ENCODE measurements around the gene TBRG1. TPM values are rescaled to one million over a fixed set of nuclear protein-coding genes. Genes with fewer than 3 reads are reported as not detected.

Gene TBRG1
- total and polyA plus RNA-seq, 2 of the 4 experiments (the other 2 are of a cell fraction): 13.3 to 23.2 TPM

DNA sequence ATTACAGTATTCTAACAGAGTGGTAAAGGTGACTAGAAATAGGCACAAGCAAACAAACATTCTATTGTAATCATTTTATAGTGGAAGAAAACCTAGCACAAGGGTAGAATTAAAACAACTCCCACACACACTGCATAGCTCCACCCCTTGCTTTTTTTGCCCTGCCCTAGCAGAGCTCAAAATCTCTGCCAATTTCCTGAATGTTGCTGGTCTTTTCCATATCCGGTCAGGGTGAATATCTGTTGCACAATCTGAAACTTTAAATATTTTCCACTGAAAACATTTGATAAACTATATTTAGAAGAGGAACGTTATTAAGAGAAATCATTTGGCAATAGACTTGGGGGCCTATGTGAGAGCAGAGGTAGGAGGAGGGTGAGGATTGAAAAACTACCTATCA, 53.7 kb downstream of the TBRG1 start:
- no peak overlapping the region for H3K4me3 ChIP-seq (ENCODE audit: insufficient read depth, low read depth, low read length)
- H3K4ac ChIP-seq (ENCODE audit: low read depth, low read length): peak overlapping the region; percentile 72; the same call in 1 of the 2 replicates
- H2AK9ac ChIP-seq (replicated peaks; ENCODE audit: low read depth, low read length, poor library complexity): no peak overlapping the region
- H3K14ac ChIP-seq (replicated peaks; ENCODE audit: low read depth, low read length): peak overlapping the region; percentile 82; the same call in 1 of the 2 replicates
- whole genome bisulfite sequencing, 2 experiments (ENCODE audit: extremely low coverage in 2 of 2, insufficient read length in 1 of 2): no CpG with 5 or more reads among the region's 2 CpGs
- H3K4me1 ChIP-seq (ENCODE audit: control insufficient read depth, insufficient read depth, low read length): peaks cover 9% of the 10 kb centered on the region
- peak overlapping the region in 1 of 2 experiments; percentile 94; a peak in 3 of 4 replicates for H4K8ac ChIP-seq (ENCODE audit: low read depth in 2 of 2, low read length in 2 of 2)
- ChIA-PET POLR2A (ENCODE audit: unreplicated experiment) (no interaction called here), CTCF (interaction anchor here (0.7 kb wide), 1 partner anchor 20 kb away, joined by 3 read pairs; no protein-coding TSS in a partner anchor)
- H4K20me1 ChIP-seq (ENCODE audit: insufficient read depth, low read length): no peaks in the 10 kb centered on the region
- H3K4me2 ChIP-seq (ENCODE audit: low read depth, low read length): peak overlapping the region; percentile 88; the same call in 1 of the 2 replicates
- intact Hi-C loops (cut with micrococcal nuclease): loop anchor here (5.0 to 10.0 kb wide), 2 partner anchors 41 to 68 kb away; no protein-coding TSS in a partner anchor
- TF ChIP-seq CEBPB (IDR thresholded peaks at IDR 0.05; ENCODE audit: low read depth, low read length) (peak; percentile 96), BHLHE40 (IDR thresholded peaks at IDR 0.05; ENCODE audit: low read depth, low read length) (no peak)
- peak overlapping the region; percentile 56; the same call in 1 of the 2 replicates for H3K27ac ChIP-seq (ENCODE audit: insufficient read depth, low read length)
- dilution Hi-C loops (cut with HindIII; ENCODE audit: low sequenced_read_pairs, unreplicated experiment): no loop called here
- peak; percentile 67 for DNase-seq
- H2BK5ac ChIP-seq (ENCODE audit: low read depth, low read length, poor library complexity, severe bottlenecking): peak overlapping the region; percentile 95
- H3K27me3 ChIP-seq (ENCODE audit: control insufficient read depth, insufficient read depth, low read length): no peaks in the 10 kb centered on the region
- H3K36me3 ChIP-seq (ENCODE audit: control insufficient read depth, insufficient read depth, low read length): no peaks in the 10 kb centered on the region
- peak overlapping the region; percentile 54; the same call in 1 of the 2 replicates for H2BK20ac ChIP-seq (ENCODE audit: low read depth, low read length)
- in situ Hi-C loops (cut with MboI; ENCODE audit: low sequenced_read_pairs): no loop called here
- H2BK120ac ChIP-seq (ENCODE audit: low read depth, low read length): peak overlapping the region; percentile 82
- H2AFZ ChIP-seq (replicated peaks; ENCODE audit: low read length, poor library complexity): no peak overlapping the region
- peak overlapping the region; percentile 76; the same call in 1 of the 2 replicates for H3K23ac ChIP-seq (ENCODE audit: low read depth, low read length)
- H2AK5ac ChIP-seq (ENCODE audit: low read depth, low read length): no peak overlapping the region
- peak overlapping the region; percentile 86; the same call in 1 of the 2 replicates for H3K18ac ChIP-seq (ENCODE audit: low read depth, low read length)
- H3K9me3 ChIP-seq (ENCODE audit: control insufficient read depth, insufficient read depth, low read length): no peaks in the 10 kb centered on the region
- H3K56ac ChIP-seq (ENCODE audit: extremely low read depth, insufficient read depth, low read length): peak overlapping the region; percentile 72; the same call in 1 of the 2 replicates
- H4K5ac ChIP-seq (ENCODE audit: low read depth, low read length): peak overlapping the region; percentile 67; the same call in 1 of the 2 replicates
- ATAC-seq (ENCODE audit: low read depth): peak; percentile 48
- BruUV-seq (replicated peaks): no TSS peak
- H2BK15ac ChIP-seq (ENCODE audit: low read depth, low read length): peak overlapping the region; percentile 77; the same call in 1 of the 3 replicates
- peaks cover 10 to 20% of the 10 kb centered on the region in 2 experiments; a peak in 3 of 4 replicates for H3K79me1 ChIP-seq (ENCODE audit: low read depth in 1 of 2, low read length in 2 of 2)
- peak overlapping the region; percentile 42 for H4K91ac ChIP-seq (ENCODE audit: insufficient read depth, low read depth, low read length)
- peaks cover 4% of the 10 kb centered on the region; the same call in 1 of the 2 replicates for H3K9me1 ChIP-seq (ENCODE audit: insufficient read depth, low read length)
- H3K9ac ChIP-seq (ENCODE audit: low read depth, low read length): no peak overlapping the region
